ENCODE measurements around the gene RIN3.

RIN3 gene

DNA sequence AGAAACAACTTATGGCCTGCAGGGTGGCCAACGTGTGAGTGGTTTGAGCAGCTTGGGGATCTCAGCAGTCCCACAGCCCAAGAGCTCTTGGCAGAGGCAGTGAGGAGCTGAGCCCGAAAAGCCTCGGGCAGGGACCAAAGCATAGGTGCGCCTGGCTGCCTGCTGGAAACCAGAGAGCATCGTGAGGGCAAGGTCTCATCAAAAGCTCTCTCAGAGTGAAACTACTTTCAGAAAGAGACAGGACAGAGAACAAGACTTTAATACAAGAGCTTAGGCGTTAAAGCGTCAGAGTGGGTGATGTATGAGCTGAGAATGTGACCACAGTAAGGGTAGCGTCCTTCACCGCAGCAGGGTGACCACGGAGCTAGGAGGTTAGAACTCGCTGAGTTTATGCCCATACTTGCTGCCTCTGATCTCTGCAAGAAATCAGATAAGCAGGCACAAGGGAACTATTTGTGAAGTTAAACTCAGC is 204.0 kb downstream of the RIN3 start:
- peak; percentile 38 for DNase-seq (ENCODE audit: low read depth, low spot score)

DNA sequence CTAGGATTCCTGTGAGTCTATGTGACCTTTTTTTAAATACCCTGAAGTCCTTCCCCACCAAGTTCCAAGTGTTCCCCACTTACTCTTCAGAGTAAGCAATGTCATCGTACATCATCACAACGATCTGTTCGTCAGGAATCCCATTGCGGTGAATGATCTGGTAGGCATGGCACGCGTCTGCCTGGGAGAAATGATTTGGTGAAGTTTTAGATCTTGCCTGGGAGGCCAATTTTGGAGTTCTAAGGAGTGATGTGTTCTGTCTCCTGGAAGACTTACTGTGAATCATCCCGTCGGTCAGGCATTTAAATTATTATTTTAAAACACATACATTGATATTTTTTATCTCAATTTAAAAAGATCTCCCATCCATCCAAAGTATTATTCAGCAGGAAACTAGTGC is 205.1 kb downstream of the RIN3 start:
- DNase-seq (ENCODE audit: low read depth, low spot score): no peak

DNA sequence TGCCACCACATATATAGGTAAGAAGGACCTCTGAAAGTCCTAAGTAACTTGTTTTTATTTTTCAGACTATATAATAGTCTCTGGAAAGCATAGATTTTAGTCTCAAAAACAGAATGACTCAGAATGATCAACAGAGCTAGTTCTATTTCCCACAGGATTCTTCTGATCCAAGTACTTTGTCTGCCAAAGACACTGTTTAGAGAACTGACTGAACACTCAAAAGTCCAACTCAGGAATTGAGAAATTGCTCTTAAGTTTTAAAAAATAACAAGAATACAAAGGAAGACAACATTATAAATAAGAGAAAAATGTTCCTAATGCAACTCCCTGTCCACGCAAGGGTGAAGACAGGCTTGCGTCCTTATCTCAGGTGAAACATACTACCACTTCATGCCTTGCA is 205.8 kb downstream of the RIN3 start:
- no peak for DNase-seq (ENCODE audit: low read depth, low spot score)

DNA sequence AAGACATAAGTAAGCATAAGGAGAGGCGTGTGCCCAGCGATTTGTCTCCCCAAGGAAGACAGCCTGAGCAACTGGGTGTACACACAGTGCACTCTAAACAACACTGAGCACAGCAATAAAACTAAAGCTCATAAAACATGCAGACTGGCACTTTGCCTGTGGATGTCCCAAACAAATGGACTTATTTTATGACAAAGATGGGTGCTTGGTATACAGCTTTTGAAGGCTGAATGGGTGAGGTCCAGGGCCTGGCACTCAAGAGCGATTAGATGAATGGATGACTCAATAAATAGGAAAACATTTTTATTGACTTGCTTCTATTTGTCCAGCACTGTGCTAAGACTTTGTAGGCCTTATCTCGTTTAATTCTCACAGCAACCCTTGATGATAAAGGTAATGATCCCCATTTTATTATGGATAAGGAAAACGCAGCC is 206.3 kb downstream of the RIN3 start:
- no peak for DNase-seq (ENCODE audit: low read depth, low spot score)

- no peak for DNase-seq (ENCODE audit: low read depth, low spot score)
These were observed 211.1 kb downstream of the RIN3 start for GRCh38 chr14:92724516-92725340.

DNA sequence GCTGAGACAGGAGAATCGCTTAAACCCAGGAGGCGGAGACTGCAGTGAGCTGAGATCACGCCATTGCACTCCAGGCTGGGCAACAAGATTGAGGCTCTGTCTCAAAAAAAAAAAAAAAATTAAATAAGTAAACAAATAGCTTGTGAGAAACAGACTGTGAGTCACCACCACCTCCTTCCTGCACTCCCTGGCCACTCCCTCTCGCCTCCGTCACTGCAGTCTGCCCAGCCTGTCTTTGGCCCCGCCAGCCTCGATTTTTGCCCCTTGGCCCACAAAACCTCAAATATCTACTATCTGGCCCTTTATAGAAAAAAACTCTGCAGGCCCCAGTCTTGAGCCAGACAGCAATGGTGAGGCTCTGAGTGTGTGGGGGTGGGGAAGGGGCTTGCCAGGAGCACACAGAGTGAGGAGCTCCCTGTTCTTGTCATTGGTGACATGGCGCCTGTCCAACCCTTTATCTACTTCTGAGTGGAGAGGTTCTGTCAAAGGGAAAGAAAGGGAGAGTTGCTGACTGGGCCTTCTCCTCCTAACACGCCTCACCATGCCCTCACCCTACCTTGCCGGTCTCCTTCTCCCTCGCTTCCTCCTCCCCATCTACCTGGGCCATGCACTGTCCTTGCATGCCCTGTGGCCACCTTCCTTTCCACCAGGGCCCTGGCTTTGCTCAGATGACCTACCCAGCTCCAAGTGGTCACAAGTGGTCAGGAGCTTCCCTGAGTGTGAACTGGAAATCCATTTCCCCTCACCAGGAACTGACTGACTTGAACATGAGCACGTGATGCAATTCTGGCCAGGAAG is 212.8 kb downstream of the RIN3 start:
- DNase-seq (ENCODE audit: low read depth, low spot score): peak; percentile 86

DNA sequence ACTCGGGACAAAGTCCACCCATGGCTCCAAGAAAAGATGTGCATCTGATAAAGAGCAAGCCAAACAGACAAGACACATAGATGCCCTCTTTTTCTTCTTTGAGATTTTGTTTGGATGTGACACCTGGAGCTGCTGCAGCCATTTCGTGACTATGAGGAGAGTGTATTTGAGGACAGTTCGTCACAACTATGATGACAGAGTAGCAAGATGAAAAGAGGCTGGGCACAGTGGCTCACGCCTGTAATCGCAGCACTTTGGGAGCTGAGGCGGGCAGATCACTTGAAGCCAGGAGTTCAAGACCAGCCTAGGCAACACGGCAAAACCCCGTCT is 213.3 kb downstream of the RIN3 start:
- DNase-seq (ENCODE audit: low read depth, low spot score): no peak

DNA sequence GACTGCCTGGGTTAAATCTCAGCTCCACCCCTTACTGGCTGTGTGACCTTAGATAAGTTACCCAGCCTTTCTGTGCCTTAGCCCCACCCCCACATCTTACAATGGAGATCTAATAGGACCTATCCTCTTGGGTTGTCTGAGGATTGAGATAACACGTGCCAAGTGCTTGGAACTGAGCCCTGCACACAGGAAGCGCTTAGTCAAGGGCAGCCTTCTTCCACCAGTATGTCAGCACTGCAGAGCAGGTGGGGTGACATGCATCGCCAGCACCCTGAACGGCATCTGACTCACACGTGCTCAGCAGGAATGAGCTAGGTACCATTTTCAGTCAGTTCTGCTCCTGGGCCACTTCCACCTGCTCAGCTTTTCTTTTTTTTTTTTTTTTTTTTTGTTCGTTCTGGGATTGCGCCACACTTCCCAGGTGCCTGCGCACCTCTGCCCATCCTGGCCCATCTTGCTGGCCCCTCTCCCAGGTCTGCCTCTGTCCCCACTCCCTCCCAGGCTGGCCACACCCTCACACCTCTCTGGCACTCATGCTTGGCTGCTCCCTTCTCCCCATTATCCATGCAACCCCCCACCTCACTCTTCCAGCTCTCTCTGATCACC is 215.3 kb downstream of the RIN3 start:
- DNase-seq (ENCODE audit: low read depth, low spot score): no peak

DNA sequence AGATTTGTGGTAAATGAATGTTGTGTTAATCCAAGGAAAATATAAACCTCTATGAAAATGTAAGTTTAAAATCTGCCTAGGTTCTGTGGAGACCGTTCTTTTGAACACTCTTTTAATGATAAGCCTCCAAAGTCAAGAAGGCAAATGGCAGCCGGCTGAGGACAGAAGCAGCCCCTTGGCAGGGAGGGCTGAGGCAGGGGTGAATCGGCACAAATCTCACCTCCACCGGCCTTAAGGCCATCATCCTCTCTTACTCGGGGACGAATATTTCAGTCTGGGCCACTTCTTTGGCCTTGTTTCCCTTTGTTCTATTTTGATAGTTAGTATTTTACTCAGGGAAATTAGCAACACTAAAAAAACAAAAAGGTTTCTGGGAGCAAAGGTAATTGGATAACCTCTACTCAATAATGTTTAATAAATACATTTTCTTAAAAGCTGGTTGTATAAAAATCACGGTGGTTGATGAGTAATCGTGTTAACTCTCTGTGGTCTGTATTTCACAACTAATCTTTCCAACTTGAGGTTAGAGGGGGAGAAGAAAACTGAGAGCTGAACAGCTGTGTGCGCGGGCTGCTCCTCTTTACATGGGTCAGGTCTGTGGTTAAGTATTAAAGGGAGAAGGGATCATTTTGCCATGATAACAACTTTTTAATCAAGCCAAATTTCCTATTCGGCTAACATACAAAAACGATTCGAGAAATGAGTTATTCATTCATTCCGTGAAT is 216.2 kb downstream of the RIN3 start:
- DNase-seq (ENCODE audit: low read depth, low spot score): peak; percentile 82

- DNase-seq (ENCODE audit: low read depth, low spot score): no peak
These were observed 218.1 kb downstream of the RIN3 start for GRCh38 chr14:92731622-92732115.

DNA sequence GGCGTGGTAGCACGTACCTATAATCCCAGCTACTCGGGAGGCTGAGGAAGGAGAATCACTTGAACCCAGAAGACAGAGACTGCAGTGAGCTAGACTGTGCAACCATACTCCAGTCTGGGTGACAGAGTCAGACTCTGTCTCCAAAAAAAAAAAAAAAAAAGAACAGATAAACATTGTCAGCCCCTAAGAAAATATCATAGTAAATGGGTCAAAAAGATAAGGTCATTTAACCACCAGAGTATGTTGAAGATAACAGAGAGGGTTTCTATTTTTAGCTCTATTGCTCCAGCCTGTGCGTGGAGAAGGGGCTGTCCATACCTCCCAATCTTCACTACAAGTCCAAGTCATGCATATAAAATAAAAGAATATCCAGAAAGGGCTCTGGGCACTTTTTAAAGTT is 219.4 kb downstream of the RIN3 start:
- no peak for DNase-seq (ENCODE audit: low read depth, low spot score)

GRCh38 chr14:92734618-92735017 is 221.0 kb downstream of the RIN3 start:
- DNase-seq (ENCODE audit: low read depth, low spot score): no peak

- no peak for DNase-seq (ENCODE audit: low read depth, low spot score)
These were observed 221.8 kb downstream of the RIN3 start for GRCh38 chr14:92735344-92735743.

DNA sequence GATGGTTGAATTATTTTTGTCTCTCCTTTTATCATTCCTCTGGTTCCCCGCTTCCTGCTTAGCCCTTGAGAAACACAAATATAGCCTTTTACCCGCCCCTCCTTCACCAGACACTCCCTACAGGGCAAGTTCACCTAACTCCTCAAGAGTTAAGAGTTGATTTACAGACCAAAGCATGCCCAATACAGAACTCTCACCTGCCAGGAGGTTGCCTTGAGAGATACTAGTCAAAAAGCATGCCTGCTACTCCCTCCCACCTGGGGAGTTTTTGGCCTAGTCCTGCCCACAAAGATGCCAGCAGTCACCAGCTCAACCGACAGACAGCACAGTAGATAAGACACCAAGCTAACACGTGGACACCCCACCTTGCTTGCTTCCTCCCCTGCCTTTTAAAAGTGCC is 223.6 kb downstream of the RIN3 start:
- DNase-seq (ENCODE audit: low read depth, low spot score): no peak

DNA sequence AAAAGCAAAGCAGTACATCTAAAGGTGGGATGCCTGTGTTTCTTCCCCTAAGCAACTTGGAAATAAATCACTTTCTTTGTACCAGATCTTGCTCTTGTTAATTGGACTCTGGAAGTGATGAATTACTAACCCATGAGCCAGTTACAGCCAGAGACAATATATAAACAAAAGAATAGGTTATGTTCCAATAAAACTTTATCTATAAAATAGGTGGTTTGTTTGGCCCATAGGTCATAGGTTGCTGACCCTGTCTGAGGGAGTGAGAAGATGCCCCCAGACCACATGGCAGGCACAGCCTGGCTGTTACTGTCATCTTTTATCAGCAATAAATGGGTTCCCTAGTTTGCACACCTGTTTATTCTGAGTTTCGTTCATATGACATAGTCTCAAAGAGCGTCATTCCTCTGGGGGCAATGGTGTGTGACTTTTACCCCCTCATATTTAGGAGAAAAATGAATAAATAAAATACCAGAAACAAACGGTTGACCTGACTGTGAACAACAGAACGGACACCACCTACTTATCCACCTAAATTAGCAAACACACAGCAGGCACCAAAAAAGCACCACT is 224.1 kb downstream of the RIN3 start:
- no peak for DNase-seq (ENCODE audit: low read depth, low spot score)
